ENCODE data around the gene DMRT2. TPM values are rescaled to one million over a fixed set of nuclear protein-coding genes. Genes with fewer than 3 reads are reported as not detected.

The DMRT2 gene
- 0.61 and 0.93 TPM in 2 replicates for total RNA-seq (2021; fragmentation: NEBNext Ultra II Directional; extraction: Animal tissue kit (Norgen Biotek cat#: 25700))
- 0.24 and 0.29 TPM in 2 replicates for polyA plus RNA-seq (2011; rRNA removed)
- polyA plus RNA-seq (2011; cell fraction: cytosol; rRNA removed): 0.36 TPM
- polyA plus RNA-seq (2011; cell fraction: nucleus; rRNA removed): 0.41 TPM
- 0.09 to 0.16 TPM (median 0.12 TPM) in 3 of 4 replicates, not detected in the other for polyA plus RNA-seq (2012, experiment 1 of 2)
- not detected for polyA plus RNA-seq (2012, experiment 2 of 2)
- 0.51 TPM for polyA plus RNA-seq (2013, experiment 1 of 2)
- polyA plus RNA-seq (2013, experiment 2 of 2): 0.42 TPM
- polyA minus RNA-seq (2011; rRNA and poly(A)+ RNA removed): 0.12 and 0.35 TPM in 2 replicates
- polyA minus RNA-seq (2011; cell fraction: cytosol; rRNA and poly(A)+ RNA removed): not detected
- polyA minus RNA-seq (2011; cell fraction: nucleus; rRNA and poly(A)+ RNA removed): 1.1 TPM
- long read RNA-seq, experiment 1: 0 reads
- long read RNA-seq, experiment 2: 0 reads

- no peak within 1 kb of the TSS for H3K56ac ChIP-seq (replicated peaks; ENCODE audit: insufficient read length, low read depth, low read length)
- H2AK5ac ChIP-seq (ENCODE audit: low read depth, low read length): no peak within 1 kb of the TSS
- H3K36me3 ChIP-seq (ENCODE audit: control insufficient read depth in 2 of 4, insufficient read depth in 4 of 4, low read length in 3 of 4): no peaks in the 10 kb centered on the region; a peak in 1 of 8 replicates
- H3K9me3 ChIP-seq (ENCODE audit: insufficient read depth in 2 of 2, low read depth in 1 of 2, low read length in 1 of 2): peaks cover 4 to 46% of the 10 kb centered on the region in 2 experiments; a peak in 3 of 4 replicates
- ChIA-PET CTCF (ENCODE audit: partially characterized antibody) (no interaction called here), POLR2A (ENCODE audit: partially characterized antibody) (no interaction called here)
- no peak within 1 kb of the TSS for H2BK12ac ChIP-seq (ENCODE audit: low read depth, low read length)
- H3K4me3 ChIP-seq (ENCODE audit: extremely low read depth in 1 of 4, insufficient read depth in 2 of 4, low read depth in 3 of 4, low read length in 4 of 4): peak within 1 kb of the TSS in 3 of 4 experiments; percentile 10 to 60 (median 40); a peak in 5 of 8 replicates
- no peak within 1 kb of the TSS for H3K4ac ChIP-seq (replicated peaks; ENCODE audit: insufficient read length, low read depth, low read length)
- DNase-seq (ENCODE audit: low read depth in 1 of 2, low spot score in 2 of 2): peak; percentile 91 to 92
- H3K14ac ChIP-seq (ENCODE audit: insufficient read length): no peak within 1 kb of the TSS
- H3K18ac ChIP-seq (ENCODE audit: extremely low read depth, low read length): no peak within 1 kb of the TSS
- H4K20me1 ChIP-seq (replicated peaks in 1 of 2; ENCODE audit: control insufficient read depth in 1 of 2, insufficient read depth in 2 of 2, low read length in 2 of 2): peaks cover 0 to 5% of the 10 kb centered on the region in 2 experiments
- no peak within 1 kb of the TSS for H4K8ac ChIP-seq (ENCODE audit: extremely low read depth, insufficient read depth, low read length)
- H2BK20ac ChIP-seq (ENCODE audit: low read length): no peak within 1 kb of the TSS
- H3K4me2 ChIP-seq (ENCODE audit: insufficient read depth in 1 of 2, low read depth in 2 of 2, low read length in 2 of 2): peak within 1 kb of the TSS; percentile 67 to 78; a peak in 3 of 4 replicates
- WGBS, 2 experiments (ENCODE audit: extremely low coverage in 1 of 2, insufficient coverage in 1 of 2, insufficient read length in 1 of 2, insufficient replicate concordance in 2 of 2, low coverage in 1 of 2, low lambda C conversion rate in 2 of 2, missing lambda C conversion rate in 1 of 2): 73% methylated on average over 46 of the region's 48 CpGs; no CpG with 5 or more reads in 1 of the 2 experiments
- no peak within 1 kb of the TSS for H3K23ac ChIP-seq (ENCODE audit: insufficient read length)
- H3K79me2 ChIP-seq (ENCODE audit: control insufficient read depth in 1 of 2, insufficient read depth in 2 of 2, low read length in 2 of 2): no peaks in the 10 kb centered on the region
- H3K79me1 ChIP-seq (ENCODE audit: low read depth, low read length): no peaks in the 10 kb centered on the region
- peaks cover 4% of the 10 kb centered on the region; the same call in 1 of the 2 replicates for H3K23me2 ChIP-seq (ENCODE audit: low read depth, low read length)
- H4K5ac ChIP-seq (ENCODE audit: insufficient read length, low read depth, low read length): no peak within 1 kb of the TSS
- H2BK15ac ChIP-seq (ENCODE audit: low read length): no peak within 1 kb of the TSS
- no peak within 1 kb of the TSS for H4K91ac ChIP-seq (replicated peaks; ENCODE audit: insufficient read length, low read length)
- H3K27me3 ChIP-seq (replicated peaks in 1 of 4; ENCODE audit: control insufficient read depth in 3 of 4, extremely low read depth in 1 of 4, insufficient read depth in 3 of 4, low read length in 3 of 4): peaks cover 8 to 48% (median 43%) of the 10 kb centered on the region in 4 experiments
- no peak for FAIRE-seq
- H3K9ac ChIP-seq (replicated peaks in 1 of 4; ENCODE audit: extremely low read depth in 1 of 4, low read depth in 3 of 4, low read length in 3 of 4): no peak within 1 kb of the TSS
- no peak within 1 kb of the TSS for H2BK120ac ChIP-seq (replicated peaks; ENCODE audit: low read depth, low read length)
- peaks cover 0 to 7% (median 0%) of the 10 kb centered on the region in 4 experiments; a peak in 1 of 7 replicates for H3K4me1 ChIP-seq (replicated peaks in 1 of 4; ENCODE audit: control insufficient read depth in 3 of 4, insufficient read depth in 4 of 4, low read length in 3 of 4)
- peak within 1 kb of the TSS; percentile 49; the same call in 1 of the 2 replicates for H2AFZ ChIP-seq (ENCODE audit: low read length)
- H3K27ac ChIP-seq (ENCODE audit: low read depth, low read length): no peak within 1 kb of the TSS
- no peak within 1 kb of the TSS for H2BK5ac ChIP-seq (ENCODE audit: low read depth, low read length)
- TF ChIP-seq CEBPB (IDR thresholded peaks at IDR 0.05; ENCODE audit: low read depth, low read length): no peak
- TF ChIP-seq SIRT6 (IDR thresholded peaks at IDR 0.05; ENCODE audit: low read length): no peak
- TF ChIP-seq GTF2F1 (IDR thresholded peaks at IDR 0.05; ENCODE audit: borderline replicate concordance, low read depth, low read length): no peak
- 0 out of 2 replicates have a peak, but pooled peaks have one; percentile 13 for TF ChIP-seq CHD2 (IDR thresholded peaks at IDR 0.05; ENCODE audit: low read length)
- TF ChIP-seq E2F6 (IDR thresholded peaks at IDR 0.05): peak; percentile 51
- TF ChIP-seq RXRA (IDR thresholded peaks at IDR 0.05; ENCODE audit: insufficient read depth, low read depth, low read length): no peak
- no peak for TF ChIP-seq TCF12 (IDR thresholded peaks at IDR 0.05; ENCODE audit: low read depth, low read length)
- TF ChIP-seq, protein P1, sequence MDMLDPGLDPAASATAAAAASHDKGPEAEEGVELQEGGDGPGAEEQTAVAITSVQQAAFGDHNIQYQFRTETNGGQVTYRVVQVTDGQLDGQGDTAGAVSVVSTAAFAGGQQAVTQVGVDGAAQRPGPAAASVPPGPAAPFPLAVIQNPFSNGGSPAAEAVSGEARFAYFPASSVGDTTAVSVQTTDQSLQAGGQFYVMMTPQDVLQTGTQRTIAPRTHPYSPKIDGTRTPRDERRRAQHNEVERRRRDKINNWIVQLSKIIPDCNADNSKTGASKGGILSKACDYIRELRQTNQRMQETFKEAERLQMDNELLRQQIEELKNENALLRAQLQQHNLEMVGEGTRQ (IDR thresholded peaks at IDR 0.05; ENCODE audit: low read length): no peak
Observed at GRCh38 chr9:1050125-1050895, at the start of gene DMRT2. DMRT2 (plus strand) TSS chr9:1050357; CDS start chr9:1051614, 1,257 bp downstream.

Measured in H1 (cell line).